Peyer's patch (tissue), 4 donors: ENCODE data around the gene HS6ST2.

Experiments
- CTCF ChIP-seq, 6 experiments: fragments of 450-650 bp in 4 of 6; fragments of 200-600 bp in 2 of 6; sonication (generic) in 1 of 6; IDR thresholded peaks; one replicate each; pipeline ENCODE4 v1.5.1; 2017 to 2019; ENCODE audit warnings: antibody characterized with exemption in 6 of 6, mild to moderate bottlenecking in 3 of 6, moderate library complexity in 1 of 6
- POLR2A ChIP-seq, 2 donors: fragments of 450-650 bp; IDR thresholded peaks; one replicate each; pipeline ENCODE4 v1.5.1; 2017; ENCODE audit warnings: antibody characterized with exemption in 2 of 2, mild to moderate bottlenecking in 2 of 2, moderate library complexity in 2 of 2

GRCh38 chrX:132861076-132861475 is 97.4 kb downstream of the HS6ST2 start:
- TF ChIP-seq CTCF (IDR thresholded peaks at IDR 0.05): no peak
- TF ChIP-seq POLR2A (IDR thresholded peaks at IDR 0.05): no peak
